ENCODE data around the gene PRSS3.
"Not testable (repeated sequence)": the region's sequence is repeated elsewhere in the genome, so short reads cannot be mapped to it uniquely, and the experiment has no call there.

DNA sequence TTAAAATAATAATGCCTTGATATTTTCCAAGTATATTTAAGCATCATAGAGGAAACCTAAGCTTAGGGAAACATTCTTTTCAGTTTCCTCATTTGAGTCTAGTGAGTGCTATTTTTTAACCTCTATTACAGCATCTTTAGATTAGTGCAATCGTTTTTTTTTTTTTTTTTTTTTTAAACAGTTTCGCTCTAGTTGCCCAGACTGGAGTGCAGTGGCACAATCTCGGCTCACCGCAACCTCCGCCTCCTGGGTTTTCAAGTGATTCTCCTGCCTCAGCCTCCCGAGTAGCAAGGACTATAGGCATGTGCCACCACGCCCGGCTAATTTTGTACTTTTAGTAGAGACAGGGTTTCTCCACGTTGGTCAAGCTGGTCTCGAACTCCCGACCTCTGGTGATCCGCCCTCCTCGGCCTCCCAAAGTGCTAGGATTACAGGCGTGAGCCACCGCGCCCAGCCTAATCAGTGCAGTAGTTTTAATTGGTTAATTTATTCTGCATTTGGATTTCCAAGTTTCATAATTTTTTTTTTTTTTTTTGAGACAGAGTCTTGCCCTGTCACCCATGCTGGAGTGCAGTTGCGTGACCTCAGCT lies 34.4 kb downstream of the PRSS3 start:
- TF ChIP-seq POLR2A (IDR thresholded peaks at IDR 0.05) = not testable (repeated sequence)
- TF ChIP-seq, protein P1, sequence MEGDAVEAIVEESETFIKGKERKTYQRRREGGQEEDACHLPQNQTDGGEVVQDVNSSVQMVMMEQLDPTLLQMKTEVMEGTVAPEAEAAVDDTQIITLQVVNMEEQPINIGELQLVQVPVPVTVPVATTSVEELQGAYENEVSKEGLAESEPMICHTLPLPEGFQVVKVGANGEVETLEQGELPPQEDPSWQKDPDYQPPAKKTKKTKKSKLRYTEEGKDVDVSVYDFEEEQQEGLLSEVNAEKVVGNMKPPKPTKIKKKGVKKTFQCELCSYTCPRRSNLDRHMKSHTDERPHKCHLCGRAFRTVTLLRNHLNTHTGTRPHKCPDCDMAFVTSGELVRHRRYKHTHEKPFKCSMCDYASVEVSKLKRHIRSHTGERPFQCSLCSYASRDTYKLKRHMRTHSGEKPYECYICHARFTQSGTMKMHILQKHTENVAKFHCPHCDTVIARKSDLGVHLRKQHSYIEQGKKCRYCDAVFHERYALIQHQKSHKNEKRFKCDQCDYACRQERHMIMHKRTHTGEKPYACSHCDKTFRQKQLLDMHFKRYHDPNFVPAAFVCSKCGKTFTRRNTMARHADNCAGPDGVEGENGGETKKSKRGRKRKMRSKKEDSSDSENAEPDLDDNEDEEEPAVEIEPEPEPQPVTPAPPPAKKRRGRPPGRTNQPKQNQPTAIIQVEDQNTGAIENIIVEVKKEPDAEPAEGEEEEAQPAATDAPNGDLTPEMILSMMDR (IDR thresholded peaks at IDR 0.05) = not testable (repeated sequence)
